Suprapubic skin (tissue), 4 donors: ENCODE results near the gene CEP131. TPM values are rescaled to one million over a fixed set of nuclear protein-coding genes. Genes with fewer than 3 reads are reported as not detected.

Experiments used
- DNase-seq, 2 donors: peaks; one replicate each; pipeline ENCODE4 v3.0.0-alpha.2; 2019; ENCODE audit warnings: low spot score in 2 of 2
- H3K27ac ChIP-seq: fragments of 200-600 bp; sonication (generic); one replicate; pipeline ENCODE4 v1.5.1; 2019
- H3K27me3 ChIP-seq: fragments of 200-600 bp; sonication (generic); one replicate; pipeline ENCODE4 v1.5.1; 2019
- H3K36me3 ChIP-seq: fragments of 200-600 bp; sonication (generic); one replicate; pipeline ENCODE4 v1.5.1; 2019
- H3K4me1 ChIP-seq: fragments of 200-600 bp; sonication (generic); one replicate; pipeline ENCODE4 v1.5.1; 2019
- H3K4me3 ChIP-seq: fragments of 200-600 bp; sonication (generic); one replicate; pipeline ENCODE4 v1.5.1; 2019; ENCODE audit warnings: mild to moderate bottlenecking
- H3K9me3 ChIP-seq: fragments of 200-600 bp; sonication (generic); one replicate; pipeline ENCODE4 v1.5.1; 2019
- CTCF ChIP-seq, 2 donors: fragments of 200-600 bp in 1 of 2; fragments of 450-650 bp in 1 of 2; sonication (generic) in 1 of 2; IDR thresholded peaks; one replicate each; pipeline ENCODE4 v1.5.1; 2016 to 2019; ENCODE audit warnings: antibody characterized with exemption in 2 of 2, mild to moderate bottlenecking in 1 of 2, moderate library complexity in 1 of 2
- EP300 ChIP-seq: sonication (generic); formaldehyde crosslinking; IDR thresholded peaks from one replicate; pipeline ENCODE4 v1.6.1; 2017; ENCODE audit warnings: antibody characterized with exemption
- POLR2A ChIP-seq, 2 donors: fragments of 450-650 bp; IDR thresholded peaks; one replicate each; pipeline ENCODE4 v1.6.1; 2017; ENCODE audit warnings: antibody characterized with exemption in 2 of 2, mild to moderate bottlenecking in 2 of 2, moderate library complexity in 2 of 2
- POLR2AphosphoS5 ChIP-seq, 3 donors: sonication (generic); formaldehyde crosslinking; IDR thresholded peaks; one replicate each; pipeline ENCODE4 v1.6.1; 2017; ENCODE audit warnings: antibody characterized with exemption in 3 of 3
- WGBS: methylation state at CpG from one replicate; pipeline ENCODE4 v1.1.5; 2018; 5-methylcytosine and 5-hydroxymethylcytosine counted together
- total RNA-seq, 4 donors: library from RNA; depleted of rRNA; stranded (reverse); fragments of >200 nt; gene quantifications; one replicate each; pipeline ENCODE4 v1.1.0, GENCODE V29; 2016

The CEP131 gene
- total RNA-seq, 4 donors from 2014 or later, result 4.2 to 9.5 (median 8.0) TPM

- no peak overlapping the region for H3K4me3 ChIP-seq
- H3K27me3 ChIP-seq, result no peaks in the 10 kb centered on the region
- no peak for DNase-seq
- TF ChIP-seq CTCF (IDR thresholded peaks at IDR 0.05), result no peak
- TF ChIP-seq POLR2A (IDR thresholded peaks at IDR 0.05), result no peak
- no peak for TF ChIP-seq EP300
- TF ChIP-seq POLR2AphosphoS5 (IDR thresholded peaks at IDR 0.05), result no peak
- H3K9me3 ChIP-seq, result no peaks in the 10 kb centered on the region
- H3K36me3 ChIP-seq, result peaks cover 49% of the 10 kb centered on the region
- H3K27ac ChIP-seq, result no peak overlapping the region
- H3K4me1 ChIP-seq, result peaks cover 26% of the 10 kb centered on the region
- WGBS, result 90% methylated on average over 7 of the region's 12 CpGs
Measured at GRCh38 chr17:81256616-81257015, 33.9 kb upstream of the CEP131 start.

- WGBS, result 12% methylated on average over 12 of the region's 35 CpGs
- peaks cover 46% of the 10 kb centered on the region for H3K36me3 ChIP-seq
Measured at GRCh38 chr17:81254955-81255717, 32.4 kb upstream of the CEP131 start.

GRCh38 chr17:81253358-81254131 is 30.8 kb upstream of the CEP131 start:
- DNase-seq, result no peak
- H3K27ac ChIP-seq, result no peak overlapping the region
- TF ChIP-seq POLR2A (IDR thresholded peaks at IDR 0.05) (no peak), CTCF (IDR thresholded peaks at IDR 0.05) (peak; percentile 79 to 85)
- H3K9me3 ChIP-seq, result no peaks in the 10 kb centered on the region
- H3K4me1 ChIP-seq, result peaks cover 33% of the 10 kb centered on the region
- H3K36me3 ChIP-seq, result peaks cover 38% of the 10 kb centered on the region
- 60% methylated on average over 19 of the region's 19 CpGs for WGBS
- no peaks in the 10 kb centered on the region for H3K27me3 ChIP-seq
- no peak overlapping the region for H3K4me3 ChIP-seq

More at GRCh38 chr17:81254955-81255717, 32.4 kb upstream of the CEP131 start:
- TF ChIP-seq CTCF (IDR thresholded peaks at IDR 0.05) (peak; percentile 5 to 36), EP300 (no peak), POLR2AphosphoS5 (IDR thresholded peaks at IDR 0.05) (no peak), POLR2A (IDR thresholded peaks at IDR 0.05) (no peak)
- Histone ChIP-seq H3K27me3 (no peaks in the 10 kb centered on the region), H3K4me3 (no peak overlapping the region), H3K9me3 (no peaks in the 10 kb centered on the region), H3K4me1 (peaks cover 33% of the 10 kb centered on the region), H3K27ac (peak overlapping the region; percentile 28)
- peak in 1 of 2 donors; percentile 85 for DNase-seq

- Histone ChIP-seq H3K27ac (no peak overlapping the region), H3K27me3 (no peaks in the 10 kb centered on the region), H3K4me3 (no peak overlapping the region), H3K9me3 (no peaks in the 10 kb centered on the region), H3K4me1 (peaks cover 33% of the 10 kb centered on the region), H3K36me3 (peaks cover 32% of the 10 kb centered on the region)
- DNase-seq, result no peak
- TF ChIP-seq POLR2AphosphoS5 (IDR thresholded peaks at IDR 0.05) (no peak), EP300 (no peak), POLR2A (IDR thresholded peaks at IDR 0.05) (no peak)
- WGBS, result 47% methylated on average over 14 of the region's 15 CpGs
Measured at GRCh38 chr17:81252987-81253329, 30.2 kb upstream of the CEP131 start.

- no peaks in the 10 kb centered on the region for H3K9me3 ChIP-seq
- no peak for DNase-seq
- H3K27ac ChIP-seq, result no peak overlapping the region
- no peak overlapping the region for H3K4me3 ChIP-seq
- H3K4me1 ChIP-seq, result peaks cover 33% of the 10 kb centered on the region
- 77% methylated on average over 10 of the region's 15 CpGs for WGBS
- no peaks in the 10 kb centered on the region for H3K27me3 ChIP-seq
- TF ChIP-seq CTCF (IDR thresholded peaks at IDR 0.05) (no peak), POLR2A (IDR thresholded peaks at IDR 0.05) (no peak), POLR2AphosphoS5 (IDR thresholded peaks at IDR 0.05) (no peak), EP300 (no peak)
- H3K36me3 ChIP-seq, result peaks cover 27% of the 10 kb centered on the region
Measured at GRCh38 chr17:81252326-81252986, 29.7 kb upstream of the CEP131 start.
